Measurements from ENCODE around the gene GSTA3.

DNA sequence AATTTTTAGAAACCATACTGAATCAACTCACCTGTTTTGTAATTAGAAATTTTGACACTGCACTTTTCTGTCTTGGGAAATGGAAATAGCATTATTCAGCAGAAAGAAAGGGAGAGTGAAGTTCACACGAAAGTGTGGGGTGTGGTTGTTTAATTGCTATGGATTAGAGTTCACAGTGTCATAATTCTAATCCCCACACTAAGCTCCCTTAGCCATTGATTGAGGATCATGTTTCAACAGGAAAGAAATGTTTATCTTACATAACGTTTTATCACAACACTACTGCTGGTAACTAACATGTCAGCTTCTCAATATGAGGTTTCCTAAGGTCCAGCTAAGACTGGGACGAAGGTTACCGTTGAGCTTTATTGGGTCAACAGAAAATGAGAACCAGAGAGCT, 37.5 kb downstream of the GSTA3 start:
- TF ChIP-seq CTCF (IDR thresholded peaks at IDR 0.05) (no peak), POLR2AphosphoS5 (IDR thresholded peaks at IDR 0.05) (no peak)

All from esophagus muscularis mucosa (tissue), 3 donors.